Transverse colon (tissue), 4 donors: ENCODE results near the gene BMPER.

Experiments used
- CTCF ChIP-seq, 5 experiments: fragments of 200-600 bp in 3 of 5; fragments of 450-650 bp in 2 of 5; sonication (generic) in 3 of 5; IDR thresholded peaks; 1 replicate in 2 of 5; 2 replicates in 3 of 5; pipeline ENCODE4 v1.5.1; 2016 to 2017; ENCODE audit warnings: antibody characterized with exemption in 5 of 5, inconsistent platforms in 3 of 5, mild to moderate bottlenecking in 2 of 5, moderate library complexity in 1 of 5
- EP300 ChIP-seq: sonication (generic); formaldehyde crosslinking; IDR thresholded peaks from one replicate; pipeline ENCODE4 v1.6.1; 2017; ENCODE audit warnings: antibody characterized with exemption, low read depth
- POLR2A ChIP-seq: fragments of 450-650 bp; IDR thresholded peaks from one replicate; pipeline ENCODE4 v1.6.1; 2016; ENCODE audit warnings: antibody characterized with exemption, mild to moderate bottlenecking, moderate library complexity
- POLR2AphosphoS5 ChIP-seq, 3 donors: sonication (generic); formaldehyde crosslinking; IDR thresholded peaks; one replicate each; pipeline ENCODE4 v1.6.1; 2016; ENCODE audit warnings: antibody characterized with exemption in 3 of 3

GRCh38 chr7:33916357-33917081, 11.2 kb downstream of the BMPER start:
- TF ChIP-seq CTCF (IDR thresholded peaks at IDR 0.05) = no peak
- no peak for TF ChIP-seq POLR2A
- TF ChIP-seq EP300 = no peak
- TF ChIP-seq POLR2AphosphoS5 (IDR thresholded peaks at IDR 0.05) = no peak
